PC-9 (cell line): Measurements from ENCODE around the gene PPARGC1A. TPM values are rescaled to one million over a fixed set of nuclear protein-coding genes. Genes with fewer than 3 reads are reported as not detected.

Experiments
- BruUV-seq: library from RNA; stranded (reverse); fragments of 400-500 nt; replicated peaks from 2 replicates; lab custom pipeline; 2021; lab: Mats Ljungman, UMichigan
- CTCF ChIA-PET: fragments of 300-600 bp; sonication (Branson Sonifier 250); formaldehyde crosslinking; loops from one replicate; lab custom pipeline; 2022; ENCODE audit warnings: antibody characterized with exemption; lab: Charles Lee
- POLR2A ChIA-PET: fragments of 300-600 bp; sonication (Branson Sonifier 250); formaldehyde crosslinking; loops from one replicate; lab custom pipeline; 2022; ENCODE audit warnings: antibody characterized with exemption; ENCODE audit not compliant: unreplicated experiment; lab: Charles Lee
- DNase-seq, 2 experiments: peaks; one replicate each; pipeline versions ENCODE4 v3.0.0 to v3.0.0-alpha.2; 2015 to 2022; ENCODE audit warnings: mixed read lengths in 1 of 2
- H2AFZ ChIP-seq: fragments of 200-600 bp; sonication (generic); 2 replicates; pipeline ENCODE4 v1.8.1; 2017; ENCODE audit warnings: antibody characterized with exemption
- H3F3A ChIP-seq: fragments of 200-600 bp; sonication (generic); 2 replicates; pipeline ENCODE4 v1.8.1; 2017; ENCODE audit warnings: antibody characterized with exemption, mild to moderate bottlenecking, low read depth; ENCODE audit not compliant: insufficient read depth
- H3K27ac ChIP-seq: fragments of 200-600 bp; sonication (generic); 2 replicates; pipeline ENCODE4 v1.6.1; 2016; ENCODE audit warnings: mixed run types
- H3K27me3 ChIP-seq: fragments of 200-600 bp; sonication (generic); 2 replicates; pipeline ENCODE4 v1.6.1; 2016; ENCODE audit warnings: low read depth, mixed run types; ENCODE audit not compliant: insufficient read depth
- H3K36me3 ChIP-seq: fragments of 200-600 bp; sonication (generic); 2 replicates; pipeline ENCODE4 v1.6.1; 2016; ENCODE audit warnings: low read depth, mixed run types
- H3K4me1 ChIP-seq: fragments of 200-600 bp; sonication (generic); replicated peaks from 2 replicates; pipeline ENCODE4 v1.6.1; 2016; ENCODE audit warnings: mixed run types; ENCODE audit not compliant: insufficient read depth
- H3K4me2 ChIP-seq: fragments of 200-600 bp; sonication (generic); 2 replicates; pipeline ENCODE4 v1.6.1; 2017; ENCODE audit warnings: mixed run types
- H3K4me3 ChIP-seq: fragments of 200-600 bp; sonication (generic); 2 replicates; pipeline ENCODE4 v1.6.1; 2016; ENCODE audit warnings: mixed run types
- H3K79me2 ChIP-seq: fragments of 200-600 bp; sonication (generic); 2 replicates; pipeline ENCODE4 v1.6.1; 2017; ENCODE audit warnings: low read depth, mixed run types
- H3K9me2 ChIP-seq: fragments of 200-600 bp; sonication (generic); 2 replicates; pipeline ENCODE4 v1.8.1; 2017; ENCODE audit warnings: mild to moderate bottlenecking; ENCODE audit not compliant: insufficient read depth
- H3K9me3 ChIP-seq: fragments of 200-600 bp; sonication (generic); 2 replicates; pipeline ENCODE4 v1.8.1; 2016; ENCODE audit warnings: low read depth; ENCODE audit not compliant: insufficient read depth
- H4K20me1 ChIP-seq: fragments of 200-600 bp; sonication (generic); 2 replicates; pipeline ENCODE4 v1.8.1; 2017; ENCODE audit not compliant: insufficient read depth
- EZH2 ChIP-seq: fragments of 200-600 bp; sonication (generic); IDR thresholded peaks from 2 replicates; pipeline ENCODE4 v1.8.0; 2017; ENCODE audit warnings: antibody characterized with exemption, low read depth
- intact Hi-C: fragments of 100-400 bp; cut with micrococcal nuclease; formaldehyde crosslinking; loops from one replicate; pipeline ENCODE4 v1.10.0; 2022; ENCODE audit not compliant: unreplicated experiment
- total RNA-seq: library from RNA; stranded (reverse); gene quantifications from 2 replicates; pipeline ENCODE4 v1.2.3, GENCODE V29; 2021
- TF ChIP-seq, protein P1 (sequence below): fragments of 200-600 bp; sonication (generic); conservative IDR thresholded peaks from 2 replicates; pipeline ENCODE4 v1.6.1; 2017; ENCODE audit warnings: mixed run types, antibody characterized with exemption, mild to moderate bottlenecking, moderate library complexity

Gene PPARGC1A
- total RNA-seq, 1 experiment from 2014 or later = not detected

DNA sequence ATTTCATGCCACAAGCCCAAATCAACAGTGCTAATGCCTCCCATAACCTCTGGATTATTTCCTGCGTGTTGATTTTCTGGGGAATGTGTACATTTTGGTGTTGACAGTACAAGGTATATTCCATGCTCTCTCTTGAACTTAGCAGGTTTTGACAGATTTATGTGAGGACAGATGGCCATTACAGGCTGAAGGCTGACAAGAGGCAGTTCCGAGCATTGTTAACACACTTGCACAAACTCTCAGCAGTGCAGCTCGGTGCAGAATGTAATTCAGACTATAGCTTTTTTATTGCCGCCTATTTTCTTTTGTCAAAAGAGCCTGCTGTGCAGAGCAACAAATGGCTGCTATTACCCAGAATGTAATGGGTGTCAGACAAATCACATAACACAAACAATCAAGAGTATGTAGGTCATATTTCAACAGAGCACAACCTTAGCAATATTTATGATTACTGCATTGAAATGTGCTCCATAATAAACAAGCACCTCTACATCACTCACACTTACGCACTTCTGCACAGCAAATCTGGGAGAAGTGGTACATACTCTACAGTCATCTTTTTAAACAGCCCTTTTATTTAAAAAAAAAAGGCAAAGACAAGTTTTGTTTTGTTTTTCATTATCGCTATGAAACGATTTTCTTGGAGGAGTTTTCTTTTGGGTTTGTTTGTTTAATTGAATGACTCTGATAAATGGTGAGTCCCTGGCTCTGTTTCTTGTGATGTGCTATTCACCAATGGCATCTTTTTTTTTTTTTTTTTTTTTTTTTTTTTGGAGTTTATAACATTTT lies 71.6 kb downstream of the PPARGC1A start:
- Histone ChIP-seq H3K36me3 (no peaks in the 10 kb centered on the region), H3K4me2 (no peak overlapping the region), H3F3A (no peaks in the 10 kb centered on the region), H4K20me1 (no peaks in the 10 kb centered on the region), H2AFZ (no peak overlapping the region), H3K79me2 (no peaks in the 10 kb centered on the region), H3K27me3 (no peaks in the 10 kb centered on the region), H3K27ac (no peak overlapping the region), H3K4me1 (no peaks in the 10 kb centered on the region), H3K9me2 (no peaks in the 10 kb centered on the region), H3K4me3 (no peak overlapping the region), H3K9me3 (no peaks in the 10 kb centered on the region)
- ChIA-PET CTCF (no interaction called here), POLR2A (no interaction called here)
- TF ChIP-seq EZH2 = no peak
- TF ChIP-seq, protein P1, sequence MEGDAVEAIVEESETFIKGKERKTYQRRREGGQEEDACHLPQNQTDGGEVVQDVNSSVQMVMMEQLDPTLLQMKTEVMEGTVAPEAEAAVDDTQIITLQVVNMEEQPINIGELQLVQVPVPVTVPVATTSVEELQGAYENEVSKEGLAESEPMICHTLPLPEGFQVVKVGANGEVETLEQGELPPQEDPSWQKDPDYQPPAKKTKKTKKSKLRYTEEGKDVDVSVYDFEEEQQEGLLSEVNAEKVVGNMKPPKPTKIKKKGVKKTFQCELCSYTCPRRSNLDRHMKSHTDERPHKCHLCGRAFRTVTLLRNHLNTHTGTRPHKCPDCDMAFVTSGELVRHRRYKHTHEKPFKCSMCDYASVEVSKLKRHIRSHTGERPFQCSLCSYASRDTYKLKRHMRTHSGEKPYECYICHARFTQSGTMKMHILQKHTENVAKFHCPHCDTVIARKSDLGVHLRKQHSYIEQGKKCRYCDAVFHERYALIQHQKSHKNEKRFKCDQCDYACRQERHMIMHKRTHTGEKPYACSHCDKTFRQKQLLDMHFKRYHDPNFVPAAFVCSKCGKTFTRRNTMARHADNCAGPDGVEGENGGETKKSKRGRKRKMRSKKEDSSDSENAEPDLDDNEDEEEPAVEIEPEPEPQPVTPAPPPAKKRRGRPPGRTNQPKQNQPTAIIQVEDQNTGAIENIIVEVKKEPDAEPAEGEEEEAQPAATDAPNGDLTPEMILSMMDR = no peak
- no TSS peak for BruUV-seq
- DNase-seq = no peak
- intact Hi-C loops = no loop called here

DNA sequence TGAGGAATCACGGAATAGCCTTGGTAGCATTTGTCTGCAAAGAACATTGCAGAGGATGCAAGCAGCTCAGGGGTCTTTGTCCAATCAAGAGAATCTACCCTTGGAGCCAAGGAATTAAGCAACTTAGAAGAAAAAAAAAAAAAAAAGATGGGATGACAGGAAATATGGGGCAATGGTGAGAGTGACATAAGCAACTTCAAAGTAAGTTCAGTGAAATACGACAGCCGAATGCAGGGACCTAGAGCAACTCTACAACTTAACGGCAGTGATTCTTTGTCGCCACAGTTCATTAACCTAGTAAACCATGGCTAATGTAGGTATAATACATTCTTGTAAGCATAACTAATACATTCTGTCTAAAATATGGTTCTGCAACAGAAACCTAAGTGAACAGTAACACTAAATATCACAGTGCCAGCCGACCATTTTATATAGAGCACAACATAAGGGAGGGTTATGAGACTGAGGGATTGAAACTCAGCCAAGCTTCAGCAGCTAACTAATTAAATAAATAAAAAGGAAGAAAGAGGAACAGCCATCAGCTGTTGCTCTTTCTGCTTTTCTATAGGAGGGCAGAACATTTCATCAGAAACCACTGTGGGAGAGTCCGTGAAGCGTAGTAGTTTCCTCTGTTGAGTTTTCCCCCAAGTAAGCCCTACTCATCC lies 74.7 kb downstream of the PPARGC1A start:
- no peak overlapping the region for H3K27ac ChIP-seq
- BruUV-seq = no TSS peak

DNA sequence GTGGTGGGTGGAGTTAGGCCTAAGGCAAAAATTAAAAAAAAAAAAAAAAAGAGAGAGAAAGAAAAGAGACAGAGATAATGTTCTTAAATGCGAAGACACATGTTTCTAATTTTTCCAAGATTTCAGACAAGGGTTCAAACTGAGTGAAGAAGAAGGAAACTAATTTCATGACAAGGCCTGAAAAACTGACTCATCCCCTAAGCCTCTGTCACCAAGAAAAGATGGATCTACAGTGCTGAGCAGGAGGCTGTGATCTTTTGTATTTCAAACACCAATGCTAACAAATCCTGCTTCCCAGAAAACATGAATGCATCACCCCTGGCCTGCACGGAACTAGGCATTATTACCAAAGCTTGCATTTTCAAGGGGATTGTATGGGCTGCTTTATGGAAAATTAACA lies 75.3 kb downstream of the PPARGC1A start:
- Histone ChIP-seq H3K79me2 (no peaks in the 10 kb centered on the region), H3K27ac (no peak overlapping the region), H3K27me3 (no peaks in the 10 kb centered on the region), H3K9me3 (no peaks in the 10 kb centered on the region), H2AFZ (no peak overlapping the region), H3K9me2 (no peaks in the 10 kb centered on the region), H3K4me1 (no peaks in the 10 kb centered on the region), H3K4me3 (no peak overlapping the region), H3F3A (no peaks in the 10 kb centered on the region), H3K36me3 (no peaks in the 10 kb centered on the region), H4K20me1 (no peaks in the 10 kb centered on the region), H3K4me2 (no peak overlapping the region)
- POLR2A ChIA-PET = no interaction called here
- no peak for TF ChIP-seq EZH2
- TF ChIP-seq, protein P1 = no peak
- DNase-seq = no peak
- intact Hi-C loops = no loop called here
- CTCF ChIA-PET = no interaction called here
- no TSS peak for BruUV-seq

More for the DNA sequence above, 74.7 kb downstream of the PPARGC1A start:
- Histone ChIP-seq H3K79me2 (no peaks in the 10 kb centered on the region), H2AFZ (no peak overlapping the region), H3K27me3 (no peaks in the 10 kb centered on the region), H3K9me3 (no peaks in the 10 kb centered on the region), H3K4me3 (no peak overlapping the region), H4K20me1 (no peaks in the 10 kb centered on the region), H3K4me2 (no peak overlapping the region), H3K4me1 (no peaks in the 10 kb centered on the region), H3K9me2 (no peaks in the 10 kb centered on the region), H3K36me3 (no peaks in the 10 kb centered on the region), H3F3A (no peaks in the 10 kb centered on the region)
- POLR2A ChIA-PET = no interaction called here
- TF ChIP-seq, protein P1 = no peak
- TF ChIP-seq EZH2 = no peak
- CTCF ChIA-PET = no interaction called here
- intact Hi-C loops = no loop called here
- no peak for DNase-seq
